CD14-positive monocyte (primary cell): Measurements from ENCODE around the gene ATG4B. TPM values are rescaled to one million over a fixed set of nuclear protein-coding genes. Genes with fewer than 3 reads are reported as not detected.

ENCODE experiments used
- DNase-seq, 3 donors: peaks; one replicate each; pipeline ENCODE4 v3.0.0-alpha.2; 2011 to 2022
- H2AFZ ChIP-seq: 2 replicates; pipeline ENCODE4 v1.6.0; 2012; ENCODE audit warnings: mild to moderate bottlenecking, low read depth, low read length, inconsistent platforms; ENCODE audit not compliant: insufficient read depth, poor library complexity, severe bottlenecking
- H3K27ac ChIP-seq, 2 donors: 1 replicate in 1 of 2; 2 replicates in 1 of 2; pipeline ENCODE4 v1.5.1; 2012 to 2013; ENCODE audit warnings: low read length in 2 of 2, control low read depth in 1 of 2, inconsistent platforms in 1 of 2, low read depth in 1 of 2, mild to moderate bottlenecking in 1 of 2
- H3K27me3 ChIP-seq, 2 donors: one replicate each; pipeline versions ENCODE4 v1.6.0 to v1.6.1; 2011 to 2013; ENCODE audit warnings: low read length in 2 of 2; ENCODE audit not compliant: control insufficient read depth in 2 of 2, insufficient read depth in 2 of 2
- H3K36me3 ChIP-seq, 2 donors: replicated peaks in 1 of 2; 1 replicate in 1 of 2; 2 replicates in 1 of 2; pipeline versions ENCODE4 v1.5.1 to v1.6.1; 2012 to 2013; ENCODE audit warnings: low read length in 2 of 2, control low read depth in 1 of 2, inconsistent platforms in 1 of 2, mild to moderate bottlenecking in 1 of 2; ENCODE audit not compliant: insufficient read depth in 2 of 2, control insufficient read depth in 1 of 2
- H3K4me1 ChIP-seq, 2 donors: 1 replicate in 1 of 2; 2 replicates in 1 of 2; pipeline versions ENCODE4 v1.5.1 to v1.6.1; 2012 to 2013; ENCODE audit warnings: low read length in 2 of 2, control low read depth in 1 of 2, inconsistent platforms in 1 of 2, mild to moderate bottlenecking in 1 of 2, moderate library complexity in 1 of 2; ENCODE audit not compliant: insufficient read depth in 2 of 2, control insufficient read depth in 1 of 2
- H3K4me2 ChIP-seq: replicated peaks from 2 replicates; pipeline ENCODE3; 2012; ENCODE audit warnings: low read length, moderate library complexity, mild to moderate bottlenecking; ENCODE audit not compliant: poor library complexity, severe bottlenecking; ENCODE audit errors: extremely low read depth
- H3K4me3 ChIP-seq, 3 experiments: fragments of 200-600 bp in 1 of 3; sonication (generic) in 1 of 3; replicated peaks in 1 of 3; 1 replicate in 2 of 3; 2 replicates in 1 of 3; pipeline ENCODE4 v1.5.1; 2011 to 2013; ENCODE audit warnings: low read length in 3 of 3, mild to moderate bottlenecking in 3 of 3, control low read depth in 2 of 3, low read depth in 2 of 3, inconsistent platforms in 1 of 3, moderate library complexity in 1 of 3
- H3K79me2 ChIP-seq: 2 replicates; pipeline ENCODE4 v1.6.0; 2012; ENCODE audit warnings: mild to moderate bottlenecking, control low read depth, inconsistent platforms, low read length, moderate library complexity; ENCODE audit not compliant: insufficient read depth
- H3K9ac ChIP-seq: 2 replicates; pipeline ENCODE4 v1.6.0; 2017; ENCODE audit warnings: low read length, mild to moderate bottlenecking; ENCODE audit not compliant: insufficient read depth, poor library complexity, severe bottlenecking
- H3K9me3 ChIP-seq, 2 donors: replicated peaks in 1 of 2; 1 replicate in 1 of 2; 2 replicates in 1 of 2; pipeline versions ENCODE4 v1.5.1 to v1.6.1; 2012 to 2013; ENCODE audit warnings: low read length in 2 of 2, control low read depth in 1 of 2; ENCODE audit not compliant: control insufficient read depth in 1 of 2, insufficient read depth in 1 of 2
- H4K20me1 ChIP-seq: 2 replicates; pipeline ENCODE4 v1.6.0; 2012; ENCODE audit warnings: mild to moderate bottlenecking, low read length, control low read depth, moderate library complexity; ENCODE audit not compliant: insufficient read depth
- H3K27ac Mint-ChIP-seq, 7 donors: one replicate each; pipeline ENCODE4 v1.8.0; 2020; ENCODE audit warnings: mild to moderate bottlenecking in 7 of 7, mixed read lengths in 7 of 7, moderate library complexity in 6 of 7, inconsistent platforms in 2 of 7
- H3K27me3 Mint-ChIP-seq, 3 donors: one replicate each; pipeline ENCODE4 v1.8.0; 2021 to 2022; ENCODE audit warnings: low read depth in 3 of 3, mild to moderate bottlenecking in 3 of 3, mixed read lengths in 3 of 3, moderate library complexity in 3 of 3, inconsistent platforms in 1 of 3
- H3K36me3 Mint-ChIP-seq, 2 donors: one replicate each; pipeline ENCODE4 v1.8.0; 2020; ENCODE audit warnings: mixed read lengths in 2 of 2, inconsistent platforms in 1 of 2, mild to moderate bottlenecking in 1 of 2
- H3K4me1 Mint-ChIP-seq: one replicate; pipeline ENCODE4 v1.8.0; 2020; ENCODE audit warnings: mild to moderate bottlenecking, mixed read lengths
- H3K4me3 Mint-ChIP-seq, 2 donors: one replicate each; pipeline ENCODE4 v1.8.0; 2020; ENCODE audit warnings: mild to moderate bottlenecking in 2 of 2, mixed read lengths in 2 of 2, moderate library complexity in 1 of 2
- H3K9me3 Mint-ChIP-seq, 7 donors: one replicate each; pipeline ENCODE4 v1.8.0; 2020 to 2022; ENCODE audit warnings: mixed read lengths in 7 of 7, mild to moderate bottlenecking in 6 of 7, moderate library complexity in 6 of 7, inconsistent platforms in 2 of 7
- CTCF ChIP-seq: fragments of 200-600 bp; IDR thresholded peaks from one replicate; pipeline ENCODE4 v1.8.0; 2022; ENCODE audit warnings: antibody characterized with exemption, mild to moderate bottlenecking
- WGBS: methylation state at CpG from one replicate; pipeline ENCODE4 v1.1.5; 2013; ENCODE audit warnings: missing lambda C conversion rate; ENCODE audit not compliant: insufficient coverage; 5-methylcytosine and 5-hydroxymethylcytosine counted together
- intact Hi-C, 2 donors: fragments of 100-400 bp; cut with micrococcal nuclease; formaldehyde crosslinking; loops; one replicate each; pipeline versions ENCODE4 v1.15.0 to v1.15.1; 2023
- polyA plus RNA-seq, 3 donors: library from polyadenylated mRNA; depleted of rRNA in 1 of 3; unstranded in 2 of 3; stranded (reverse) in 1 of 3; fragments of 300-500 nt in 2 of 3; fragments of >200 nt in 1 of 3; fragmentation: Illumina TruSeq in 2 of 3; gene quantifications; 1 replicate in 2 of 3; 2 replicates in 1 of 3; pipeline ENCODE4 v1.2.3, GENCODE V29; 2012 to 2021

Gene ATG4B
- polyA plus RNA-seq, 3 donors: 54.5 to 202 (median 58.9) TPM

- intact Hi-C loops: loop anchor here (10.0 kb wide), 1 partner anchor 279 kb away; the partner anchor contains the start of gene FARP2 (in 2 of the 2)
- H3K4me3 ChIP-seq: no peak overlapping the region
- Mint-ChIP-seq H3K36me3 (peaks cover 36 to 51% of the 10 kb centered on the region in 2 donors), H3K4me3 (no peak overlapping the region), H3K9me3 (no peaks in the 10 kb centered on the region), H3K27me3 (peaks cover 0 to 2% (median 0%) of the 10 kb centered on the region in 3 donors), H3K27ac (no peak overlapping the region), H3K4me1 (peaks cover 20% of the 10 kb centered on the region)
- H3K4me1 ChIP-seq: peaks cover 14 to 22% of the 10 kb centered on the region in 2 donors
- H3K36me3 ChIP-seq: peaks cover 23 to 60% of the 10 kb centered on the region in 2 donors
- WGBS: 91% methylated on average over 14 of the region's 17 CpGs
- peaks cover 51% of the 10 kb centered on the region for H3K79me2 ChIP-seq
- TF ChIP-seq CTCF: no peak
- H3K27me3 ChIP-seq: no peaks in the 10 kb centered on the region
- peaks cover 18% of the 10 kb centered on the region for H4K20me1 ChIP-seq
- no peak overlapping the region for H3K4me2 ChIP-seq
- H3K9me3 ChIP-seq: no peaks in the 10 kb centered on the region
- no peak overlapping the region for H3K27ac ChIP-seq
- H3K9ac ChIP-seq: no peak overlapping the region
- no peak for DNase-seq
- H2AFZ ChIP-seq: no peak overlapping the region
Observed at GRCh38 chr2:241633561-241633960, 3.9 kb upstream of the ATG4B start.

GRCh38 chr2:241635756-241636155, 1.7 kb upstream of the ATG4B start:
- intact Hi-C loops: loop anchor here (2.0 to 10.0 kb wide), 5 partner anchors 52 to 321 kb away; partner anchors contain the start of genes FARP2 (in 2 of the 2), DTYMK (in 1 of the 2), HDLBP (in 1 of the 2) and ING5 (in 1 of the 2)
- H3K9me3 Mint-ChIP-seq: peaks cover 0 to 4% (median 0%) of the 10 kb centered on the region in 7 donors
- peak overlapping the region; percentile 81 for H3K9ac ChIP-seq
- H3K79me2 ChIP-seq: peaks cover 65% of the 10 kb centered on the region
- no peak overlapping the region for H3K27ac ChIP-seq
- no peak for DNase-seq
- peak overlapping the region; percentile 78 to 80 for H3K4me3 Mint-ChIP-seq
- H3K4me1 ChIP-seq: peaks cover 23 to 31% of the 10 kb centered on the region in 2 donors
- H3K4me1 Mint-ChIP-seq: peaks cover 42% of the 10 kb centered on the region
- peaks cover 37 to 50% of the 10 kb centered on the region in 2 donors for H3K36me3 Mint-ChIP-seq
- H3K27ac Mint-ChIP-seq: peak overlapping the region in 2 of 7 donors; percentile 32 to 63
- WGBS: no CpG with 5 or more reads among the region's 6 CpGs
- no peaks in the 10 kb centered on the region for H3K9me3 ChIP-seq
- peak overlapping the region; percentile 86 for H3K4me2 ChIP-seq
- H3K27me3 ChIP-seq: no peaks in the 10 kb centered on the region
- H3K4me3 ChIP-seq: peak overlapping the region in 2 of 3 experiments; percentile 59 to 96
- peaks cover 37% of the 10 kb centered on the region for H4K20me1 ChIP-seq
- H3K27me3 Mint-ChIP-seq: peaks cover 0 to 2% (median 0%) of the 10 kb centered on the region in 3 donors
- H3K36me3 ChIP-seq: peaks cover 22 to 39% of the 10 kb centered on the region in 2 donors
- TF ChIP-seq CTCF: no peak
- peak overlapping the region; percentile 83 for H2AFZ ChIP-seq
